ENCODE results near the gene PDE2A. TPM values are rescaled to one million over a fixed set of nuclear protein-coding genes. Genes with fewer than 3 reads are reported as not detected.
"Not testable (repeated sequence)": the region's sequence is repeated elsewhere in the genome, so short reads cannot be mapped to it uniquely, and the experiment has no call there.

The PDE2A gene
- total and polyA plus RNA-seq, 8 donors, result 8.4 to 13.8 (median 11.2) TPM

DNA sequence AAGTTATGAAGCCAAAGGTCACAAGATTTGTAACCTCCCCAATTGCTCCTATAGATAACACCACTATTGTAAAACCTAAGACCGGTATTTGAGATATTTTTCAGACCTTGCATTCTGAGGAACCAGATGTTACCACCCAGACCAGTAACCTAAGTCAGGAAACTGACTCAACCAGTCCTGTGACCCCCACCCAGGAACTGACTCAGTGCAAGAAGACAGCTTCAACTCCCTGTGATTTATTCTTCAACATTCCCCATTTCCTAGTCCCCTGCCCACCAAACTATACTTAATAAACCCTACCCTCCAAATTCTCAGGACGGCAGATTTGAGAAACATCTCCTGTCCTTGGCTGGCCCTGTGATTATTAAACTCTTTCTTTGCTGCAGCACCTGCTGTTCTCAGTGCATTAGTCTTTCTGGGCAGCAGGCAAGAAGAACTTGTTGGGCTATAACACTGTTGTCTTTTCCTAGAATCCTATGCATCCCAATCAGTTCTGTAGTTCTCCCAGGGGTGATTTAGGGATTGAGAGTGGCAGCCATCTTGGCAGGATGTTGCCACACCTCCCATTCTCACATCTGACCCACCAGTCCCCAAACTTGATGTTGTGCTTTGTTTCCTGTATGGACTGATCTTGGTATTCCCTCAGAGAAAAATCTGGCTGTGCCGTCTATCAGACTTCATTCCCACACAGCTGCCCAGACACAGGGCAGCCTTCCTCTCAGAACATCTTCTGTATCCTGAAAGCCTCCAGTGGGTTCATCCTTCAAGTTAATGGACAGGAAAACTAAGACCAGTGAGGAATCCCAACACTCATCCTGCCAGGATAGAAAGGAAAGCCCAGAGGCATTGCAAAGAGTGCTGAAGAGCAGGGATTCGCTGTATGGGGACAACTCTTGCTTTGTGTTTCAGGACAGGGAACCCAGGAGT is 104.0 kb downstream of the PDE2A start:
- DNase-seq (no peak), ATAC-seq (peak; percentile 47)
- peak overlapping the region in 1 of 2 donors; percentile 18 for H3K27ac ChIP-seq
- no peaks in the 10 kb centered on the region for H3K4me1 ChIP-seq
- intact Hi-C loops (cut with DNase I), result no loop called here
- TF ChIP-seq, protein P1, sequence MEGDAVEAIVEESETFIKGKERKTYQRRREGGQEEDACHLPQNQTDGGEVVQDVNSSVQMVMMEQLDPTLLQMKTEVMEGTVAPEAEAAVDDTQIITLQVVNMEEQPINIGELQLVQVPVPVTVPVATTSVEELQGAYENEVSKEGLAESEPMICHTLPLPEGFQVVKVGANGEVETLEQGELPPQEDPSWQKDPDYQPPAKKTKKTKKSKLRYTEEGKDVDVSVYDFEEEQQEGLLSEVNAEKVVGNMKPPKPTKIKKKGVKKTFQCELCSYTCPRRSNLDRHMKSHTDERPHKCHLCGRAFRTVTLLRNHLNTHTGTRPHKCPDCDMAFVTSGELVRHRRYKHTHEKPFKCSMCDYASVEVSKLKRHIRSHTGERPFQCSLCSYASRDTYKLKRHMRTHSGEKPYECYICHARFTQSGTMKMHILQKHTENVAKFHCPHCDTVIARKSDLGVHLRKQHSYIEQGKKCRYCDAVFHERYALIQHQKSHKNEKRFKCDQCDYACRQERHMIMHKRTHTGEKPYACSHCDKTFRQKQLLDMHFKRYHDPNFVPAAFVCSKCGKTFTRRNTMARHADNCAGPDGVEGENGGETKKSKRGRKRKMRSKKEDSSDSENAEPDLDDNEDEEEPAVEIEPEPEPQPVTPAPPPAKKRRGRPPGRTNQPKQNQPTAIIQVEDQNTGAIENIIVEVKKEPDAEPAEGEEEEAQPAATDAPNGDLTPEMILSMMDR (IDR thresholded peaks at IDR 0.05), result no peak
- H3K9me3 ChIP-seq, result no peaks in the 10 kb centered on the region
- no peak overlapping the region for H3K4me3 ChIP-seq
- no peaks in the 10 kb centered on the region for H3K36me3 ChIP-seq
- H3K27me3 ChIP-seq, result peaks cover 0 to 30% of the 10 kb centered on the region in 2 donors

DNA sequence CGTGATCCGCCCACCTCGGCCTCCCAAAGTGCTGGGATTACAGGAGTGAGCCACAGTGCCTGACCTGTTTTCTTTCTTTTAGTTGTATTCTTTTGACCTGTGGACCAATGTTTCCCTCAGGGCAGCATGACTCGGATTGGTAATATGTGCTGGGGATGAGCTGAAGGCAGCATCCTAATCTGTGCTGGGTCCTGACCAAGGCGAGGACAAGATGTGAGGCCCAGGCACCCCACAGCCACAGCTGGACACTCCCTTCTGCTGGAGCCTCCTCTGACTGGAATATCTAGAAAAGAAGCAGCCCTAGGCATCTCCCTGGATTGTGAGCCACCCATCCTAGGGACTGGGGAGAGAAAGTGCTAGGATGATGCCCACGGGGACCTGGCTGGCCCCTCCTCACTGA is 105.4 kb downstream of the PDE2A start:
- TF ChIP-seq, protein P1 (IDR thresholded peaks at IDR 0.05), result no peak
- Histone ChIP-seq H3K4me3 (no peak overlapping the region), H3K27me3 (peaks cover 0 to 17% of the 10 kb centered on the region in 2 donors), H3K36me3 (no peaks in the 10 kb centered on the region), H3K27ac (no peak overlapping the region), H3K4me1 (no peaks in the 10 kb centered on the region), H3K9me3 (no peaks in the 10 kb centered on the region)
- DNase-seq (no peak), ATAC-seq (no peak)
- intact Hi-C loops (cut with DNase I), result no loop called here

- intact Hi-C loops (cut with DNase I), result no loop called here
- no peaks in the 10 kb centered on the region for H3K4me1 ChIP-seq
- TF ChIP-seq, protein P1 (IDR thresholded peaks at IDR 0.05), result no peak
- DNase-seq, result no peak
- no peak overlapping the region for H3K4me3 ChIP-seq
- peaks cover 0 to 2% of the 10 kb centered on the region in 2 donors for H3K27me3 ChIP-seq
- no peaks in the 10 kb centered on the region for H3K36me3 ChIP-seq
- no peak overlapping the region for H3K27ac ChIP-seq
- no peak for ATAC-seq
- no peaks in the 10 kb centered on the region for H3K9me3 ChIP-seq
Measured at GRCh38 chr11:72562431-72562830, 111.8 kb downstream of the PDE2A start.

DNA sequence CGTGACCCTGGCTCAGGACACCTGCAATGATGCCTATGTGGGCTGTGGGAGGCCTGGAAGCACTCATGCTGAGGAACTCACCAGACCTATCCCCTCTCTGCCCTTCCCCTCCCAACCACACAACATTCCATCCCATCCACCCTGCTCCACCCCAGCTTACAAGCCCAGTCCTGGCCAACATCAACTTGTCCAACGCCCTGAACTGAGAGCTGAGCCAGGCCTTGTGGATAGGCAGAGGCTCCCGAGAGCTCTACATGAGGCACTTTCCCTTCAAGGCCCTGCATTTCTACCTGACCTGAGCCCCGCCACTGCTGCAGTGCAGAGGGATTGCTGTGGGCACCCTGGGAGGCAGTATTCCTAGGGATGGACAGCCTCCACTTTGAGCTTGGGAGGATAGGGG is 112.4 kb downstream of the PDE2A start:
- no peaks in the 10 kb centered on the region for H3K9me3 ChIP-seq
- no peak for DNase-seq

DNA sequence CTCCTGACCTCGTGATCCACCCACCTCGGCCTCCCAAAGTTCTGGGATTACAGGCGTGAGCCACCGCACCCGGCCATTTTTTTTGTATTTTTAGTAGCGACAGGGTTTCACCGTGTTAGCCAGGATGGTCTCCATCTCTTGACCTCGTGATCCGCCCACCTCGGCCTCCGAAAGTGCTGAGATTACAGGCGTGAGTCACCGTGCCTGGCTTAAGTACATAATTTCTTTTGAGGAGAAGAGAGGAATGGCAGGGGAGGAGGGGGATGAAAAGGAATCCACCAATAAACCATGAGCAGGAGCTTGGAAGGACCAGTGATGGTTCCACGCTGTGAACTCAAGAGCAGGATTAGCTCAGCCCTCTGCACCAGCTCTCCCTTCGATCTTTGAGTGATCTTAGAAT is 113.4 kb downstream of the PDE2A start:
- H3K27me3 ChIP-seq; ATAC-seq; H3K4me1 ChIP-seq; H3K4me3 ChIP-seq; H3K36me3 ChIP-seq; DNase-seq; intact Hi-C loops (cut with DNase I); H3K27ac ChIP-seq; H3K9me3 ChIP-seq: not testable (repeated sequence)

More for the DNA sequence above, 112.4 kb downstream of the PDE2A start:
- Histone ChIP-seq H3K36me3 (no peaks in the 10 kb centered on the region), H3K4me3 (no peak overlapping the region), H3K4me1 (no peaks in the 10 kb centered on the region), H3K27ac (no peak overlapping the region), H3K27me3 (peaks cover 0 to 8% of the 10 kb centered on the region in 2 donors)
- intact Hi-C loops (cut with DNase I), result no loop called here
- TF ChIP-seq, protein P1 (IDR thresholded peaks at IDR 0.05), result no peak
- no peak for ATAC-seq

All from left lung (tissue), 10 donors.